SHP77 (cell line): ENCODE data around the gene MAP3K20.

Experiments
- DNase-seq, 2 experiments: peaks; one replicate each; lab custom pipeline; 2025; lab: John Stamatoyannopoulos, UW

Gene MAP3K20

GRCh38 chr2:173051463-173052215 is 24.0 kb upstream of the MAP3K20 start:
- no peak for DNase-seq

- no peak for DNase-seq
Measured at GRCh38 chr2:173053043-173053699, 22.5 kb upstream of the MAP3K20 start.

- no peak for DNase-seq
Measured at GRCh38 chr2:173054466-173054865, 21.2 kb upstream of the MAP3K20 start.

- no peak for DNase-seq
Measured at GRCh38 chr2:173056705-173057364, 18.8 kb upstream of the MAP3K20 start.

GRCh38 chr2:173058097-173058496 is 17.5 kb upstream of the MAP3K20 start:
- no peak for DNase-seq

- no peak for DNase-seq
Measured at GRCh38 chr2:173058673-173059072, 17.0 kb upstream of the MAP3K20 start.

GRCh38 chr2:173059292-173059691 is 16.4 kb upstream of the MAP3K20 start:
- DNase-seq: no peak

- DNase-seq: no peak
Measured at GRCh38 chr2:173059971-173060461, 15.6 kb upstream of the MAP3K20 start.

- no peak for DNase-seq
Measured at GRCh38 chr2:173062801-173063200, 12.8 kb upstream of the MAP3K20 start.

GRCh38 chr2:173064151-173064805 is 11.4 kb upstream of the MAP3K20 start:
- DNase-seq: no peak

- no peak for DNase-seq
Measured at GRCh38 chr2:173066887-173067676, 8.6 kb upstream of the MAP3K20 start.

- no peak for DNase-seq
Measured at GRCh38 chr2:173075056-173075780, 428 bp upstream of the MAP3K20 start.

- no peak for DNase-seq
Measured at GRCh38 chr2:173076581-173077345, 1.1 kb downstream of the MAP3K20 start.

GRCh38 chr2:173077506-173078177 is 2.0 kb downstream of the MAP3K20 start:
- no peak for DNase-seq

- no peak for DNase-seq
Measured at GRCh38 chr2:173079141-173079540, 3.5 kb downstream of the MAP3K20 start.

GRCh38 chr2:173079973-173080860 is 4.6 kb downstream of the MAP3K20 start:
- no peak for DNase-seq

GRCh38 chr2:173086518-173087213 is 11.0 kb downstream of the MAP3K20 start:
- DNase-seq: no peak

- no peak for DNase-seq
Measured at GRCh38 chr2:173087214-173087581, 11.6 kb downstream of the MAP3K20 start.
